ENCODE measurements around the gene MAP3K6. TPM values are rescaled to one million over a fixed set of nuclear protein-coding genes. Genes with fewer than 3 reads are reported as not detected.
"Not testable (repeated sequence)": the region's sequence is repeated elsewhere in the genome, so short reads cannot be mapped to it uniquely, and the experiment has no call there.

MAP3K6 gene
- total RNA-seq, 4 donors from 2014 or later, result 82.2 to 122 (median 101) TPM

DNA sequence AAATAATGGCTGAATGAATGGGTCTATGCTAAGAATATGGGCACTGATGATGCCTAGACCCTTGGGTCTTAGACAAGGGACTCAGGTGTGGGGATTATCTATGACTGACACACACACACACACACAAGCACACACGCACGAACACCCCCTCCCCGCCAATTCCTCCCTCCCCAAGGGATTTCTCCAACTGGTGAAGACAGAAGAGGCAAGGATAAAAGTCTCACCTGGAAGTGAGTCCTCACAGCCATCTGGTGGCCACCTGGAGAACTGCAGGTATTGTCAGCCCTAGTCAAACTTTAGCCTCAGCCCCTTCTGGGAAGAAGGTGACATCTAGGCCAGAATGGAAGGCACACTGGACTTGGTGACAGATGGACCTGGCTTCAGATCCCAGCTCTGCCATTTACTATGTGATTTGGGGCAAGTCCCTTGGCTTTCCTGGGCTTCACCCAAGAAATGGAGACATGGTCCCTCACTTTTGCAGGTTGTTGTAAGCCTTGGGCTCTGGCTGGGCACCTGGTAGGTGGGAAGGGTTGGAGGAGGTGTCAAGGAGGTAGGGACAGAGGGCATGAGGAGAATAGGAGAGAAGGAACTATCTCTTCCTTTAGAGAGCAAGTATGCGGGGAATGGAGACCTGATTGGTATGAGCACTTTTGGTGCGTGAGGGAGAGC is 21.7 kb upstream of the MAP3K6 start:
- 39 to 40% methylated on average over 5 of the region's 5 CpGs for WGBS, 2 donors
- H3K27me3 ChIP-seq, result no peaks in the 10 kb centered on the region
- no peak overlapping the region for H3K4me3 ChIP-seq
- DNase-seq (ENCODE audit: low spot score in 2 of 2), result peak; percentile 60 to 82
- H3K27ac ChIP-seq, result no peak overlapping the region
- no peaks in the 10 kb centered on the region for H3K9me3 ChIP-seq
- no peaks in the 10 kb centered on the region for H3K36me3 ChIP-seq
- TF ChIP-seq EP300 (IDR thresholded peaks at IDR 0.05), result no peak
- TF ChIP-seq, protein P1, sequence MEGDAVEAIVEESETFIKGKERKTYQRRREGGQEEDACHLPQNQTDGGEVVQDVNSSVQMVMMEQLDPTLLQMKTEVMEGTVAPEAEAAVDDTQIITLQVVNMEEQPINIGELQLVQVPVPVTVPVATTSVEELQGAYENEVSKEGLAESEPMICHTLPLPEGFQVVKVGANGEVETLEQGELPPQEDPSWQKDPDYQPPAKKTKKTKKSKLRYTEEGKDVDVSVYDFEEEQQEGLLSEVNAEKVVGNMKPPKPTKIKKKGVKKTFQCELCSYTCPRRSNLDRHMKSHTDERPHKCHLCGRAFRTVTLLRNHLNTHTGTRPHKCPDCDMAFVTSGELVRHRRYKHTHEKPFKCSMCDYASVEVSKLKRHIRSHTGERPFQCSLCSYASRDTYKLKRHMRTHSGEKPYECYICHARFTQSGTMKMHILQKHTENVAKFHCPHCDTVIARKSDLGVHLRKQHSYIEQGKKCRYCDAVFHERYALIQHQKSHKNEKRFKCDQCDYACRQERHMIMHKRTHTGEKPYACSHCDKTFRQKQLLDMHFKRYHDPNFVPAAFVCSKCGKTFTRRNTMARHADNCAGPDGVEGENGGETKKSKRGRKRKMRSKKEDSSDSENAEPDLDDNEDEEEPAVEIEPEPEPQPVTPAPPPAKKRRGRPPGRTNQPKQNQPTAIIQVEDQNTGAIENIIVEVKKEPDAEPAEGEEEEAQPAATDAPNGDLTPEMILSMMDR (IDR thresholded peaks at IDR 0.05), result peak; percentile 70 to 83 (median 83)
- no peak for TF ChIP-seq POLR2A (IDR thresholded peaks at IDR 0.05)
- peaks cover 0 to 22% (median 16%) of the 10 kb centered on the region in 4 donors for H3K4me1 ChIP-seq

DNA sequence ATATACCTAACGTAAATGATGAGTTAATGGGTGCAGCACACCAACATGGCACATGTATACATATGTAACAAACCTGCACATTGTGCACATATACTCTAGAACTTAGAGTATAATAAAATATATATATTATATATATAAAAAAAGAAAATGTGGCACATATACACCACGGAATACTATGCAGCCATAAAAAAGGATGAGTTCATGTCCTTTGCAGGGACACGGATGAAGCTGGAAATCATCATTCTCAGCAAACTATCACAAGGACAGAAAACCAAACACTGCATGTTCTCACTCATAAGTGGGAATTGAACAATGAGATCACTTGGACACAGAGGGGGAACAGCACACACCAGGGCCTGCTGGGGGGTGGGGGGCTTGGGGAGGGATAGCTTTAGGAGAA is 18.0 kb upstream of the MAP3K6 start:
- H3K4me3 ChIP-seq; DNase-seq (ENCODE audit: low spot score in 2 of 2); H3K27ac ChIP-seq; H3K9me3 ChIP-seq; H3K36me3 ChIP-seq; H3K27me3 ChIP-seq: not testable (repeated sequence)
- 88 to 94% methylated on average over 3 of the region's 3 CpGs for WGBS, 2 donors
- peaks cover 0 to 25% (median 9%) of the 10 kb centered on the region in 4 donors for H3K4me1 ChIP-seq

DNA sequence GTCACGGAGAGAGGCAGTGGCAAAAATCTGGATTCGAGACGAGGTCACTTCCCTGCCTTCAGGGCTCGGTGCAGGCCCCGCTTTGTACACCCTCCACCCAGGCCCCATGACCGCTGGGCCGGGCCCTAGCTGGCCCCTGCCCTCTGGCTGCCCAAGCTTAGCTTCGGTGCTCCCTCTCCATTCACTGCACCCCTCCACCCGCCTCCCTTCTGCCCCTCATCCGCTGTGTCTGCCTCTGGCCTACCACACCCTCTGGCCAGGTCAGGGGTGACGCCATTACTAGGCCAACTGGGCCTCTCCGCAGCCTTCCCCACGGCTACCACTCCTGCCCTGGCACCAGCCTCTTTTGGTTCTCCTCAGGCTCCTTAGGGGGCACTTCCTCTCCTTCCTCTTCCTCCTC is 16.9 kb upstream of the MAP3K6 start:
- no peak overlapping the region for H3K27ac ChIP-seq
- TF ChIP-seq POLR2A (IDR thresholded peaks at IDR 0.05), result no peak
- TF ChIP-seq, protein P1 (IDR thresholded peaks at IDR 0.05), result no peak
- no peak for TF ChIP-seq EP300 (IDR thresholded peaks at IDR 0.05)
- WGBS, 2 donors, result 82 to 89% methylated on average over 13 of the region's 13 CpGs

DNA sequence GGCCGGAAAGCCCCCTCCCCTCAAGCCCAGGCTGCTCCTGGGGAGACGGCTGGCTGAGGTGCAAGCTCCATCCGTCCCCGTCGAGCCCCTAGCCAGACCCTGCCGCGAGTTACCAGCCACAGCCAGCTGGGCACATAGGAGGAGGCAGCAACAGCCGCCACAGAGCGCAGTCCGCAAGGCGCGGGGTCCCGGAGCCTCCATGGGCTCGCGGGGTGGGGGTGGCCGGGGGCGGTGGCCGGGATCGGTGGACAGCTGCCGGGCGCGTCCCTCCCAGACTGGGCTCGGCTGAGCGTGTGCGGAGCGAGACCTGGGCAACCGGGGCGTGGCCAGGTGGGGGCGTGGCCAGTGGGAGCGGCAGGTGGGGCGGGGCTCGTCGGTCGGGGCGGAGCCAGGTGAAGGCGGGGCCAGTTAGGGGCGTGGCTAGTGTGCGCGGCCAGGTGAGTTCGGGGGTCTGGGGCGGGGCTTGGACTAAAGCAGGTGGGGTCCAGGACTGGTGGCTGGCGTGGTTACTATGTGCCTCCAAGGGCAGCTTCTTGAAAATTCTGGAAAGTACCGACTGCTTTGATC is 16.4 kb upstream of the MAP3K6 start, which contains the start of gene CD164L2:
CD164L2 (minus strand) TSS at position 295 of the 567 bp plus-strand sequence; CDS start at position 201, 94 bp downstream.
- 24 to 37% methylated on average over 11 to 38 of the region's 43 CpGs for WGBS, 2 donors
- Histone ChIP-seq H3K27me3 (peaks cover 0 to 6% of the 10 kb centered on the region in 2 donors), H3K4me3 (no peak within 1 kb of the TSS)

More for the DNA sequence above, 16.9 kb upstream of the MAP3K6 start:
- Histone ChIP-seq H3K27me3 (peaks cover 0 to 6% of the 10 kb centered on the region in 2 donors), H3K9me3 (no peaks in the 10 kb centered on the region), H3K36me3 (no peaks in the 10 kb centered on the region), H3K4me1 (peaks cover 0 to 25% (median 9%) of the 10 kb centered on the region in 4 donors), H3K4me3 (no peak overlapping the region)
- DNase-seq (ENCODE audit: low spot score in 2 of 2), result no peak

DNA sequence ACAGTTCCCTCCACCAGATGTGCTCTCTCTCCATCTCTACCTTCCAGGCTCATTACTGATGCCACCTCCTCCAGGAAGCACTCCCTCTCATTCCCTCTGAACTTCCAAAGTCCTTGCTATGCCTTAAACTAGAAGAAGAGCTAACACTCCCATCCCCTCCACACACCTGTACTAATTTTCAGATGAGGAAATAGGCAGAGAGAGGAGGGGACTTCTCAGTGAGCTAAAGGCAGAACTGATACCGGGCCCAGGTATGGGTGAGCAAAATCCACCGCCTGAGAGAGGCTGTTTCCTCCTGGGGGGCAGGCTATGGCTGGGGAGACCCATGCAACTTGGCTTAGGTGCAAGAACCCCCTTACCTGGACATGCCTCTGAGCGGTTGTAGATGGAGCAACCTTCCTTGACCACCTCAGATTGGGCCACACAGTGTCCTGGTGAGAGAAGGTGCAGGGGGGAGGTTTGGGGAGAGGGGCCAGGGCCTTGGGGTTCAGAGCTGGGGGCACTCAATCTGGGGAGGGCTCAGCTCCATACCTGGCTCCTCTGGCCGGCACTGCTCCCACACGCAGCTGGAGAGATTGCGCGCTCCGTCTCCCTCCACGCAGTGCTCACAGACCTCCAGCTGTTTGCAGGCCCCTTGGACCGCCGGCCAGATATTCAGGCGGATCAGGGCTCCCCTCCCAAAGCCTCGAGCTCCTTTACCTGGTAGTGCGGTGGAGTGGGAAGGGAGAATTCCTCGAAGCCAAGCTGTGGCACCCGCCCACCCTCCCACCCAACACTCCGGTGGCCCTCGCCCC is 15.4 kb upstream of the MAP3K6 start:
- DNase-seq (ENCODE audit: low spot score in 2 of 2), result no peak
- Histone ChIP-seq H3K27ac (no peak overlapping the region), H3K27me3 (peaks cover 0 to 6% of the 10 kb centered on the region in 2 donors), H3K4me1 (peaks cover 0 to 25% (median 9%) of the 10 kb centered on the region in 4 donors), H3K9me3 (no peaks in the 10 kb centered on the region), H3K4me3 (no peak overlapping the region), H3K36me3 (no peaks in the 10 kb centered on the region)
- TF ChIP-seq, protein P1 (IDR thresholded peaks at IDR 0.05), result no peak
- TF ChIP-seq POLR2A (IDR thresholded peaks at IDR 0.05), result no peak
- TF ChIP-seq EP300 (IDR thresholded peaks at IDR 0.05), result no peak
- 77 to 85% methylated on average over 17 to 18 of the region's 18 CpGs for WGBS, 2 donors

More for the DNA sequence above, 16.4 kb upstream of the MAP3K6 start, which contains the start of gene CD164L2:
- DNase-seq (ENCODE audit: low spot score in 2 of 2), result no peak
- no peak within 1 kb of the TSS for H3K27ac ChIP-seq
- H3K9me3 ChIP-seq, result no peaks in the 10 kb centered on the region
- no peaks in the 10 kb centered on the region for H3K36me3 ChIP-seq
- TF ChIP-seq POLR2A (IDR thresholded peaks at IDR 0.05), result no peak
- no peak for TF ChIP-seq EP300 (IDR thresholded peaks at IDR 0.05)
- TF ChIP-seq, protein P1 (IDR thresholded peaks at IDR 0.05), result no peak
- peaks cover 0 to 25% (median 9%) of the 10 kb centered on the region in 4 donors for H3K4me1 ChIP-seq
